Measurements from ENCODE around the gene C11orf24. TPM values are rescaled to one million over a fixed set of nuclear protein-coding genes. Genes with fewer than 3 reads are reported as not detected.

The C11orf24 gene
- total and polyA plus RNA-seq, 8 donors, result 5.8 to 35.1 (median 20.1) TPM

DNA sequence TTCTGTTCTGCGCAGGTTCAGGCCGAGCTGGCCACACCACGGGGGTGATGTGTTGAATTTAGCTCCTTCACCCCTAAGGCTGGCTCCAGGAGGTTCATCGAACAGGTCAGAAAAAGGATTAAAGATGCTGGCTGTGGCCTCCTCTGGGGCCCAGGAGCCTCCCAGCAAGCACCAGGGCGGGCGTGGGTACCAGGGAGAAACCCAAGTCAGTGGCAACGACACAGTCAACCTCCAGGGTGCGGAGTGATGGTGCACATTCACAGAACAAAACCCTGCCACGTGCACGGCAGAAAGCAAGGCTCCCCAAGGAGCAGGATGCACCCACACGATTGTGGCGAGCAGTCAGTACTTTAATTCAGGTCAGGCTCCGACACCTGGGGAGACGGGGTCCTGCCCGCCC, 10.8 kb downstream of the C11orf24 start:
- no peaks in the 10 kb centered on the region for H3K9me3 ChIP-seq
- no peak overlapping the region for H3K27ac ChIP-seq
- H3K4me1 ChIP-seq, result peaks cover 11 to 25% (median 18%) of the 10 kb centered on the region in 4 donors
- peaks cover 26 to 56% (median 55%) of the 10 kb centered on the region in 4 donors for H3K36me3 ChIP-seq
- no peak overlapping the region for H3K4me3 ChIP-seq
- DNase-seq, result no peak
- WGBS, 5 donors, result 75 to 89% (median 85%) methylated on average over 12 to 15 of the region's 15 CpGs
- no peaks in the 10 kb centered on the region for H3K27me3 ChIP-seq
- TF ChIP-seq EP300 (IDR thresholded peaks at IDR 0.05) (no peak), CTCF (IDR thresholded peaks at IDR 0.05) (no peak), POLR2AphosphoS5 (IDR thresholded peaks at IDR 0.05) (no peak), POLR2A (IDR thresholded peaks at IDR 0.05) (no peak)
- intact Hi-C loops (cut with DNase I; ENCODE audit: low total_unique reads), result loop anchor here (10.0 kb wide), 1 partner anchor 124 kb away; no protein-coding TSS in a partner anchor

DNA sequence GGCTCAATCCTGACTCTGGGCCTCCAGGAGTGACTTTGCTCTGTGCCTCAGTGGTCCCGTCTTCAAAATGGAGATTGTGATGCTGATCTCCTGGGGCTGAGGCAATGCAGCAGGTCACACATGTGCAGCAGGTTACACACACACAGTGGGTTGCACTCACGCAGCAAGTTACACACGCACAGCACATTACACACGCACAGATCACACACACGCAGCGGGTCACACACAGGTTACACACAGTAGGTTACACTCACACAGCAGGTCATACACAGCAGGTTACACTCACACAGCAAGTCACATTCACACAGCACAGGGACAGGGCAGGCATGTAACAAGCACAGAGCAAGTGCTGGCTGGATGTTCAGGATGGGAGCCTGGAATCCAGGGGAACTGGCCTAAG, 11.3 kb downstream of the C11orf24 start:
- Histone ChIP-seq H3K36me3 (peaks cover 26 to 50% (median 50%) of the 10 kb centered on the region in 4 donors), H3K9me3 (no peaks in the 10 kb centered on the region), H3K4me1 (peaks cover 8 to 20% (median 13%) of the 10 kb centered on the region in 4 donors), H3K27ac (no peak overlapping the region), H3K4me3 (no peak overlapping the region), H3K27me3 (no peaks in the 10 kb centered on the region)
- 94 to 100% (median 97%) methylated on average over 1 to 6 of the region's 6 CpGs for WGBS, 5 donors
- TF ChIP-seq POLR2AphosphoS5 (IDR thresholded peaks at IDR 0.05) (no peak), POLR2A (IDR thresholded peaks at IDR 0.05) (no peak), EP300 (IDR thresholded peaks at IDR 0.05) (no peak), CTCF (IDR thresholded peaks at IDR 0.05) (no peak)
- DNase-seq, result no peak
- intact Hi-C loops (cut with DNase I; ENCODE audit: low total_unique reads), result loop anchor here (10.0 kb wide), 1 partner anchor 124 kb away; no protein-coding TSS in a partner anchor

DNA sequence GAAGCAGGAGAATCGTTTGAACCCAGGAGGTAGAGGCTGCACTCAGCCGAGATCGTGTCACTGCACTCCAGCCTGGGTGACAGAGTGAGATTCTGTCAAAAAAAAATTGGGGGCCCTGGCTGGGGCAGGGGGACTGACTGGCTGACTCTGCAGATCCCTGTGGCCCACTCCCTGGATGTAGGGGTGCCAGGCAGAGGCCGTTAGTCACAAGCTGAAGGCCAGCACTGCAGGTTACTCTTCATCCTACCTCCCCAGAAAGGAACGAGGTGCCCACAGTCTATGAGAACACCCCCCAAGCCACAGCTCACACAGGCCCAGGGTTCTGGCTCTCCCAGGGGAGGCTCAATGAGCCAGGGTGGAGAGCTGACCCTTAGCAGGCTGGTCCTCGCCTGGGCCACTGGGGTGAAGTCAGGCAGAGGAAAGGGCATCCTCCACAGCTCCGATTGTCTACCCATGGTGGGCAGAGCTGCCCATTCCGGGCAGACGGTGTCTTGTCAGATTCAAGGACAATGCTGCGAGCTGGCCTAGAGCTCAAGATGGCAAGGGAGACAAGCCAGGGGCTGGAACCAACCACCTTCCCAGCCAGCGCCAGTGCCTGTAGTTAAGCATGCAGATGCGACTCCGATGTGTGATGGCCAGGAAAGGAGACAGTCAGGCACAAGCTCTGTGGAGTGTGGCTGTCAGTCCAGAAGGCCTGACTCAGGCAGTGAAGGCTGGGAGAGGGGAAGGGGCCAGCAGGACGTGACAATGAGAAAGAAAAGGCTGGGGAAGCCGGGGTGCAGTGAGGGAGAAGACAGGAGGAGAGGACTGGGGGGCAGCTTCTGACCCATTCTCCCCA, 12.4 kb downstream of the C11orf24 start:
- TF ChIP-seq EP300 (IDR thresholded peaks at IDR 0.05) (no peak), CTCF (IDR thresholded peaks at IDR 0.05) (no peak), POLR2AphosphoS5 (IDR thresholded peaks at IDR 0.05) (no peak), POLR2A (IDR thresholded peaks at IDR 0.05) (no peak)
- Histone ChIP-seq H3K36me3 (peaks cover 26 to 41% (median 40%) of the 10 kb centered on the region in 4 donors), H3K9me3 (no peaks in the 10 kb centered on the region), H3K27ac (no peak overlapping the region), H3K4me3 (no peak overlapping the region), H3K4me1 (peaks cover 8 to 10% (median 9%) of the 10 kb centered on the region in 4 donors), H3K27me3 (no peaks in the 10 kb centered on the region)
- 74 to 87% (median 82%) methylated on average over 10 to 15 of the region's 15 CpGs for WGBS, 5 donors
- intact Hi-C loops (cut with DNase I; ENCODE audit: low total_unique reads), result loop anchor here (5.0 kb wide), 2 partner anchors 38 to 188 kb away; no protein-coding TSS in a partner anchor
- no peak for DNase-seq

DNA sequence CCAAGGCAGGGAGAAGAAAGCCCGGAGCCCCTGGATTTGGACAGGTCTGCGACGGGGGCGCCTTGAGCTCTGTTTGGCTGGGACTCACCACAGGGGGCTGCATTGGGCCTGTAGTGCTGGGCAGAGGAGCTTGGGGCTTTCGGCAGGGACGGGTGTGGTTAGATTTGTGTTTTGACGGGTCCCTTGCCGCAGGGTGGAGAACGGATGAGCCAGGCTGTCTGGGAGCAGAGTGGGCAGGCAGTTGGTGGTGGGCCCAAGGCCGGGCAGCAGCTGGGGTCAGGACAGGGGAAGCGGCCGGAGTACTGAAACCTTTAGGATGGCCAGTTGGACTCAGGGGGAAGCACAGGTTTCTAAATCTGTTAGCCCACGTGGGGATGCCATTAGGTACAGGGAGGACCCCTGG, 13.4 kb downstream of the C11orf24 start:
- TF ChIP-seq EP300 (IDR thresholded peaks at IDR 0.05) (no peak), POLR2A (IDR thresholded peaks at IDR 0.05) (no peak)
- Histone ChIP-seq H3K4me3 (no peak overlapping the region), H3K27me3 (no peaks in the 10 kb centered on the region), H3K4me1 (peaks cover 8 to 10% (median 9%) of the 10 kb centered on the region in 4 donors), H3K36me3 (peaks cover 19 to 32% (median 30%) of the 10 kb centered on the region in 4 donors), H3K27ac (peak overlapping the region in 1 of 5 donors; percentile 38), H3K9me3 (no peaks in the 10 kb centered on the region)
- intact Hi-C loops (cut with DNase I; ENCODE audit: low total_unique reads), result loop anchor here (5.0 kb wide), 2 partner anchors 39 to 189 kb away; no protein-coding TSS in a partner anchor
- WGBS, 5 donors, result 87 to 94% (median 92%) methylated on average over 7 to 13 of the region's 13 CpGs
- no peak for DNase-seq
